DMS79 treated with DMSO at 0.1 percent for 48 hours (cell line): ENCODE measurements around the gene SLC16A12.
"Not testable (repeated sequence)": the region's sequence is repeated elsewhere in the genome, so short reads cannot be mapped to it uniquely, and the experiment has no call there.

Experiments used
- DNase-seq: peaks from one replicate; lab custom pipeline; 2025; lab: John Stamatoyannopoulos, UW

Gene SLC16A12

DNA sequence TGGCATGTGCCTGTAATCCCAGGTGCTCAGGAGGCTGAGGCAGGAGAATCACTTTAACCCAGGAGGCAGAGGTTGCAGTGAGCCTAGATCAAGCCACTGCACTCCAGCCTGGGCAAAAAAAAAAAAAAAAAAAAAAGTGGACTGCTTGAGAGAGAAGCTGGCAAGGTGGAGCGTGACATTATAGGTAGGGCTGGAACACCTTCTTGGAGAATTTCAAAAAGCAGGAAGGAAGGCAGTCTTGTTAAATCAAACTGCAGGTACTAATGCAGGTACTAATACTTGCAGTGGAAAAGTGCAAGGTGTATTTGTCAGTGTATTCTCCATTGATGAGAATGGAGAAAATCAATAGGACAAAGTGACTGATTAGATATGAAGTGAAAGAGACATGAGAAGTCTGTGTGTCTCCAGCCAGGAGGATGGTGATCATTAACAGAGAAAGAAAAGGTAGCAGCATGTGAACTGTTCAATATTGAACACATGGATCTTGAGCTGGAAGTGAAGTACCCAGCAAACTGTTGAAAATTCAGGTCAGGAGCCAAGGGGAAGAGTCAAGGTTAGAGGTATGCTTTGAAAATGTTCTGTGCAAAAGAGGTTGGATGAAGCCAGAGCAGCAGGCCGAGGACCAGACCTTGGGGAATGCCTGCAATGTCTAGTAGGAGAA, 12.6 kb upstream of the SLC16A12 start:
- DNase-seq, result no peak

DNA sequence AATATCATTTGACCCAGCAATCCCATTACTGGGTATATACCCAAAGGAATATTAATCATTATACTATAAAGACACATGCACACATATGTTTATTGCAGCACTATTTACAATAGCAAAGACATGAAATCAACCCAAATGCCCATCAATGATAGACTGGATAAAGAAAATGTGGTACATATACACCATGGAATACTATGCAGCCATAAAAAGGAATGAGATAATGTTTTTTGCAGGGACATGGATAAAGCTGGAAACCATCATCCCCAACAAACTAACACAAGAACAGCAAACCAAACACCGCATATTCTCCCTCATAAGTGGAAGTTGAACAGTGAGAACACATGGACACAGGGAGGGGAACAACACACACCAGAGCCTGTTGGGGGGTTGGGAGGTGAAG, 11.3 kb upstream of the SLC16A12 start:
- DNase-seq, result not testable (repeated sequence)

GRCh38 chr10:89543841-89544240, 8.4 kb upstream of the SLC16A12 start:
- DNase-seq, result no peak

DNA sequence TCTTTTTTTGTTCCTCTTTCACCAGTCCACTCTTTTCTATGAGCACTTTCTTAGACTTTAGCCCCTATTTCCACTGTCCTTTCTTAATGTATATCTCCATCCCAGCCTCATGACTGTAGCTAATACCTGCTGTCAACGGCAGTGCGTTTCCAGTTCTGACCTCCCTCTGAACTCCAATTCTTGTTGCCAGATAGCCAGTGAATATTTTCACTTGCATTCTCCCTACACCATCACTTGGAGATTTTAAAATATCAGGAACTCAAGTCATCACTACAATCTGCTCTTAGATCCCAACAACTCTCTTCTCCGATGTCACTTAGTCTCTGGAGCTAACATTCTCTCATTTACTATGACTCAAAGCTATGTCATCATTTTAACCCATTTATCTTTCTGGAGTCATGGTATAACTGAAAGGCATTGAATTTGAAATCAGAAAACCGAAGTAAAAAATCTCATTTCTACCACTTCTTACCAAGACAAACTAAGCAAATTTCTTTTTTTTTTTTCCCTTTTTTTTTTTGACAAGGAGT, 5.1 kb upstream of the SLC16A12 start:
- no peak for DNase-seq

- no peak for DNase-seq
These were observed 2.0 kb upstream of the SLC16A12 start for GRCh38 chr10:89537364-89537763.

DNA sequence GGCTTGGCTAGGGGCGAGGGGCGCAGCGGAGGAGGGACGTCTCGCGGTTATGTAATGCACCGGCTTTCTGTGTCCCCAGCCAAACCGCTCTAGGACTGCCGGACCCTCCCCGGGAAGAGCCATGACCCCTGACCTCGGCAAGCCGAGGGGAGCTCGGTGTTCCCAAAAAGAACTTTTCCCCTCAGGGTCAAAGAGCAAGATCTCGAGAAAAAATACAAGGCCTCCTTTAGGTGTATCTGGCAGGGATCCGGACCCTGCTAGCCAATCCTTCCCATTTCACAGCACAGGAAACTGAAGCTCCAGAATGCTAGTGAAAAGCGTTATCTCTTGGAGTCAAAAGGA, 590 bp upstream of the SLC16A12 start:
- DNase-seq, result no peak

DNA sequence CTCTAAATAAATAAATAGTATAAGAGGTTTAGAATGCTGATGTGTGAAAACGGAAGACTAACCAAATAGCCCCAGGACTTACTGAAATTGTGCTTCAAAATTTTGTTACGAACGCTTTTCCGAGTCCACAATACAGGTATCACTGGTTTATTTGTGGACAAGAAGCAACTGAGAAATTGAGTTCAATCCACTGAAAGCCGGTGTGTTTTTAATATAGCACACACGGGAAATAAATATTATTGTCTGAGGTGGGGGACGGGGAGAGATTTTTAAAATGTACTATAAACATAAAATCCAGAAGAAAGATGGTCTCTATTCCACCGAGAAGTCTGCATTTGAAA, 598 bp downstream of the SLC16A12 start:
- DNase-seq, result no peak

GRCh38 chr10:89532476-89532875, 2.9 kb downstream of the SLC16A12 start:
- no peak for DNase-seq

- no peak for DNase-seq
These were observed 4.0 kb downstream of the SLC16A12 start for GRCh38 chr10:89531359-89531758.

- DNase-seq, result not testable (repeated sequence)
These were observed 5.7 kb downstream of the SLC16A12 start for GRCh38 chr10:89529711-89530110.

DNA sequence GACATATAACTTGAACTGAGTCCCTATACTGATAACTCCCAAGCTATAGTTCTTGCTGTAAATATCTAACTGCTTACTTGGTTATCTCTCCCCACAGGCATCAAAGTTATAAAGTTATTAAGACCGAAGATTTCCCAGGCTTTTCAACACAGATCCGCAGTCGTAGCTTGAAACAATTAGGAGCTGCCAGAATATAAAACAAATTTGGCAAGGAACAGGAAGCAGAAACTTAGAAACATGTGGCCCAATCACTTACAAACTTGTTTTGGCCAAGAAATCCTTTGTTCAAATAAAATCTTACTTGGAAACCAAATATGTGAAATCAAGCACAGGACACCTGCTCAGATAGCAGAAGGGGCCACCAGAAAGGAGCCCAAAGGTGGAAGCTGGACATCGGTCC, 9.0 kb downstream of the SLC16A12 start:
- no peak for DNase-seq

DNA sequence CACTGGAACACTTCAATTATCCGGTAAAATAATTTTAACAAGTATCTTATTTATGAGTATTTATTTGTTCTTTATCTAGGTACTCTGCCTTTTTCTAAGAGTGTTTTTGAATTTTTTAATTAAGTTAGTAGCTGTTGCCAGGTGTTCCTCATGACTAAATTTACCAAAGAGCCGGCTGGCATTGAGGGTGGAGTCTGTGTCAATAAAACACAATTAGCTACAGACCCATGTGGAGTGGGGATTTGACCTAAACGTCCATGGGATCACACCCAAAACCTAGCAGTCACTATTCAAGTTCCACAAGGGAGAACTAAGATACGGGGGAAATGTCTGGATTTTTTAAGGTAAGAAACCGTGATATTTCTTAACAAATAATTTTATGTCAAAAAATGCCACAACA, 9.8 kb downstream of the SLC16A12 start:
- no peak for DNase-seq

- no peak for DNase-seq
These were observed 11.1 kb downstream of the SLC16A12 start for GRCh38 chr10:89524279-89524678.

DNA sequence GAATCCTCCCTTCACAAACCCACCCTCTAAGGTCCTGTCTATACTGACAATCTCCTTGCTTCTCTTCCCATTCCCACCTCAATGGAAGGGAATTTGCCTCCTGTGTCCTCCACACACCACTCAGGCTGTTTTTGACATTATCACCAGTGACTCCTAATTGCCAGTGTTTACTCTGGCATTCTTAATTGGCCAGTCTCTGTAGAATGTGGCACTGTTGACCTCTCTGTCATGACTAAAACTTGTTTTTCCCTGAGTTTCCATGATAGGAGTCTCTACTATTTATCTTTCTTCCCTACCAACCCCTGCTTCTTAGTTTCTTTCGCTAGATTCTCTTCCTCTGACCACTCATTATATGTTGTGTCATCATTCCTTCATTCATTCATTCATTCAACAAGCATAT, 12.1 kb downstream of the SLC16A12 start:
- DNase-seq, result no peak

GRCh38 chr10:89522463-89522862, 12.9 kb downstream of the SLC16A12 start:
- DNase-seq, result no peak

DNA sequence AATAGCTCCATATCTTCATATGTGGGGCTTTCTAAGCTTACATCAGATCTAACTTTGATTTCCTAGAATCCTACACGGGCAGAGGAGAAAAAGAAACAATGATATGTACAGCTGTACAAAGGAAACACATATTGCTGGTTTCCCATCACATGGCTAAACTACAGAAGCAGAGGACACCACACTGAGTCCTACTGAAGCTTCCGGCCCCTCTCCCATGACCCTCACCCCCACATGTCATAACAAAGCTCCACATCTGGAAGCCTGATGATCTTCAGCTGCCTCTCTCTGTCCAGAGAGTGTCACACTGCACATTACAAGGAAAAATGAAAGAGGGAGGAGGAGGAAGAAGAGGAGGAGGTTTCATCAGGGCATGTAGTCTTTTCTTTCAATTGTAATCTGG, 14.0 kb downstream of the SLC16A12 start:
- no peak for DNase-seq

GRCh38 chr10:89520706-89521105, 14.7 kb downstream of the SLC16A12 start:
- no peak for DNase-seq

DNA sequence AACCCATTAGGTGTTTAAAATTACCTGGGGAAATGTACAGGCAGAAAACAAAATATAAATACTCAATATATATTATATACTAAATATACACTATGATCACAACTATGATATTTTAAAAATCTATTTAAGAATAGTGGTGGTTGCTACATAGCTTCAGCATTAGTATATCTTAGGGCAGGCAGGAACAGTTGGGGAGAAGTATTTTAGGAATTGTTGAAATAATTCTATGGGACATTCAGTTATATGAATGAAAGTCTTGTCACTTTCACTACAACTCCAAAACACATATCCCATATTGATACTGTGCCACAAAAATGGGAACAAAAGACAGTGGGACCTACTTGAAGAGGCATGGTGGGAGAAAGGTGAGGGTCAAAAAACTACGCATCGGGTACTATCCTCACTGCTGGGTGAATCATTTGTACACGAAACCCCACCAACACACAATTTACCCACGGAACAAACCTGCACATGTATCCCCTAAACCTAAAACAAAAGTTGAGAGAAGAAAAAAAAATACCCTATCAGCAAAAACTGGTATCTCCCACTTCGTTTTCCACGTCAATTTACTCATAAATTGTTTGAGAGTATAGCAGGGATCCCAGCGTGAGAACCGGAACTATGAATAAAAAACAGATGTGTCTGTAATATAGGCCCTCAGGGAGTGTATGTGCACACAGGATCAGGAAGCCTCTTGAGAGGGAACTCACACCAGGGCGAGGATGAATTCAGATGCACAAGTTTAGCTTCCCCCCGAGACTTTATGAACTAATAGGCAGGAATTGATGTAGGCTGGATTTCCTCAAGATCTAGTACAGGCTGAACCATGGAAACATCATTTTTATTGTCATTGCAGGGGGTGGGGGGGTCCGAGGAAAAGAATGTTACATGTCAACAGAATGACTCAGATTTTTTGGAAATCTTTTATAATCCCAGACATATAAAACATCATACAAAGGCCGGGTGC, 16.2 kb downstream of the SLC16A12 start:
- DNase-seq, result no peak

DNA sequence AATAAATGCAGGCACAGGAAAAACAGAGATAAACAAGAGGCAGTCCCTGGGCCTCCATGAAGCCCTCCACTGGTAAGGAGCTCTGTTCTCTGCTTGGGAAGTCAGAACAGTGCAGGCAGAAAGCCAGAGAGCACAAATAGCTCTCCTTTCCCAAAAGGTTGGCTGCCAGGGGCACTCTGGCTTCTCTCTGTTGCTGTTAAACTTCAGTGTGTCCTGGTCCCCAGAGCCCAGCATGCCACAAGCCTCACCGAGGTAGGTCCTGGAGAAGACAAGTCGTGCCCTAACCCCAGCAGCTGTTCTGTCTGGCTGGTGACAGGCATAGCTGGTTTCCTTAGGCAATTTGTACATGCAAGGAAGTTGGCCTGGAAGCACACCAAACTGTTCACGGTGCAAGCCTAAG, 17.3 kb downstream of the SLC16A12 start:
- DNase-seq, result no peak

DNA sequence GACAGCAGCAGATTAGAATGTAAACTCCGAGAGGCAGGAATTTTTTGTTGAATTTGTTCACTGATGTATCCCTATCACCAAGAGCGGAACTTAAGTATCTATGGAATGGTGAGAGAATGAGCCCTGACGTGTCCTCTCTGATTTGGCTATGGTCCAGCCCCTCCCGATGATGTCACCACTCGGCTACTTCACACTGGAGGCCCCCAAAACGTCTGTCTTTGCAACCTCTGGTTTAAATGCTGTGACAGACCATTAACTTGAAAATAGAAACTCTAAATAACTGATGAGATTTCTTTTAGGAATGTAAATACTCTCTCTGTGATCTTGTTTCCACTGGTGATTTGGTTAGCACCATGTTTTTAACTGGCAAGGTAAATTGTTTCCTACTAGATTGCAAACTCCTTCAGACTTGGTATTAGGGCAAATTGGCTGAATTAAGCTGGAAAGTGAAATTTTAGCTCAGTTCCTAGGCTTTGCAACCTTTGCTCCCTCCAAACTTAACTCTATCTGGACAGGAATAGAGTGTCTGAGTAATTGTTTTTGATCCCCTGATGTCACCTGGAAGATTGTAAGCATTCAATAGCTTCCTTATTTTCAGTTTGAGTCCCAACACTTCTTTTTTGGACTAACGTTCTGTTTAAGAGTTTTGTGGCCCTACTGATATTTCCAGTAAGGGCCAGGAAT, 19.1 kb downstream of the SLC16A12 start:
- DNase-seq, result no peak

- DNase-seq, result no peak
These were observed 20.2 kb downstream of the SLC16A12 start for GRCh38 chr10:89515031-89515841.

DNA sequence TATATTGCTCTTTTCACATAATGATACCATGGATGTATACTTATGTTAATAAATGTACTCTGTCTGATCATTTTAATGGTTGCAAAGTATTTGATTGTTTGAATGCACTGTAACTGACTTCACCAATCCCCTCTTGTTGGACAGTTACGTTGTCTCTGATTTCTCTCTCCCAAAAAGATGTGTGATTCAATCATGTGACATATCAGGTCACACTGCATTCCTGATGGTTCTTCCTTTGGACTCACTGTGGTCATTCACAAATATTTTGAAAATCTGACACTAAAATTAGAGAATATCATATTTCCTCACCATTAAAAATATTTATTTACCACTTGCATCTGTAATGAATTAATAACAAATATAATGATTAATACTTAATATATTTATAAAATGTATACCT, 22.2 kb downstream of the SLC16A12 start:
- no peak for DNase-seq
